Measurements from ENCODE around the gene PFAS. TPM values are rescaled to one million over a fixed set of nuclear protein-coding genes. Genes with fewer than 3 reads are reported as not detected.

PFAS gene
- total and polyA plus RNA-seq, 7 donors, result 1.4 to 22.2 (median 4.9) TPM

- Histone ChIP-seq H3K9me3 (no peaks in the 10 kb centered on the region), H3K27ac (peak overlapping the region; percentile 92 to 97 (median 95)), H3K27me3 (no peaks in the 10 kb centered on the region), H3K4me3 (peak overlapping the region; percentile 72 to 84 (median 78)), H3K4me1 (peaks cover 0 to 18% (median 15%) of the 10 kb centered on the region in 4 donors), H3K36me3 (no peaks in the 10 kb centered on the region)
- intact Hi-C loops (cut with DNase I), result loop anchor here (1.0 kb wide), 1 partner anchor 39 kb away; the partner anchor contains the start of gene CTC1
- DNase-seq, result no peak
- TF ChIP-seq EP300 (IDR thresholded peaks at IDR 0.05) (no peak), POLR2A (IDR thresholded peaks at IDR 0.05) (no peak), POLR2AphosphoS5 (IDR thresholded peaks at IDR 0.05) (no peak), CTCF (IDR thresholded peaks at IDR 0.05) (no peak)
- WGBS, 2 donors, result 7 to 36% methylated on average over 19 of the region's 19 CpGs
Measured at GRCh38 chr17:8287651-8288335, 38.7 kb downstream of the PFAS start.

DNA sequence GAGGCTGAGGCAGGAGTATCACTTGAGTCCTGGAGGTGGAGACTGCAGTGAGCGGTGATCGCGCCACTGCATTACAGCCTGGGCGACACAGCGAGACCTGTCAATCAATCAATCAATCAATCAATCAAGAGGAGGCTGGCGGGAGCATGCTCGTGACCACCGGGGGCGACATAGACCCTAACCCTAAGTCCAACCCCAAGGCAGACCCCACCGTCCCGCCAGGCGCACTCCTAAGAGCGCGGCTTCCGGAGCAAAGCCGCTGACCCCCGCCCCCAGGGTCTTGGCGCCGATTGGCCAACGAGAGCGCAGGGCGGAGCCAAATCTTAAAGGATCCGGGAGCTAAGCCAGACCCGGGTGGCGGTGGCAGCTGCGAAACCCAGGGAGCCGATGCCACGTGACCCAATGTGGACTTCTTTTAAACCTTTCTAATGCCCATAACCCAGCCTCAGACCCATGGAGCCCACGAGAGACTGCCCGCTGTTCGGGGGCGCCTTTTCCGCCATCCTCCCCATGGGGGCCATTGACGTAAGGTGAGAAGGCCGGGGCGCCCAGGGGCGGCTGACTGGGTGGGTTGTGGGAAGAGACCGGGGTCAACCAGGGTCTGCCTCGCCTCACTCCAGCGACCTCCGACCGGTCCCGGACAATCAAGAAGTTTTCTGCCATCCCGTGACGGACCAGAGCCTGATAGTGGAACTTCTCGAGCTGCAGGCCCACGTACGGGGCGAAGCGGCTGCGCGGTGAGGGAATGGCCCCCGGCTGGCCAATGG lies 39.4 kb downstream of the PFAS start, which contains the start of gene RANGRF:
TSS of gene RANGRF (plus strand) at position 335 of the 767 bp plus-strand sequence. CDS start at position 454, 119 bp downstream.
- Histone ChIP-seq H3K4me1 (peaks cover 0 to 18% (median 15%) of the 10 kb centered on the region in 4 donors), H3K9me3 (no peaks in the 10 kb centered on the region), H3K36me3 (no peaks in the 10 kb centered on the region), H3K4me3 (peak within 1 kb of the TSS; percentile 72 to 84 (median 78)), H3K27me3 (no peaks in the 10 kb centered on the region), H3K27ac (peak within 1 kb of the TSS; percentile 92 to 97 (median 95))
- 0% methylated on average over 53 of the region's 53 CpGs for WGBS, 2 donors
- peak; percentile 96 for DNase-seq
- intact Hi-C loops (cut with DNase I), result loop anchor here (1.0 kb wide), 1 partner anchor 40 kb away; the partner anchor contains the start of gene CTC1
- TF ChIP-seq EP300 (IDR thresholded peaks at IDR 0.05), result no peak
- peak; percentile 74 to 89 (median 80) for TF ChIP-seq POLR2AphosphoS5 (IDR thresholded peaks at IDR 0.05)
- TF ChIP-seq CTCF (IDR thresholded peaks at IDR 0.05), result no peak
- TF ChIP-seq POLR2A (IDR thresholded peaks at IDR 0.05), result peak; percentile 55

- Histone ChIP-seq H3K27me3 (no peaks in the 10 kb centered on the region), H3K36me3 (no peaks in the 10 kb centered on the region), H3K4me3 (peak overlapping the region; percentile 72 to 84 (median 78)), H3K9me3 (no peaks in the 10 kb centered on the region), H3K27ac (peak overlapping the region; percentile 92 to 97 (median 95)), H3K4me1 (peaks cover 0 to 18% (median 15%) of the 10 kb centered on the region in 4 donors)
- TF ChIP-seq POLR2AphosphoS5 (IDR thresholded peaks at IDR 0.05), result no peak
- no peak for TF ChIP-seq POLR2A (IDR thresholded peaks at IDR 0.05)
- no peak for TF ChIP-seq CTCF (IDR thresholded peaks at IDR 0.05)
- TF ChIP-seq EP300 (IDR thresholded peaks at IDR 0.05), result no peak
- no peak for DNase-seq
- 6 to 7% methylated on average over 17 of the region's 17 CpGs for WGBS, 2 donors
- intact Hi-C loops (cut with DNase I), result no loop called here
Measured at GRCh38 chr17:8289103-8289397, 40.0 kb downstream of the PFAS start.

DNA sequence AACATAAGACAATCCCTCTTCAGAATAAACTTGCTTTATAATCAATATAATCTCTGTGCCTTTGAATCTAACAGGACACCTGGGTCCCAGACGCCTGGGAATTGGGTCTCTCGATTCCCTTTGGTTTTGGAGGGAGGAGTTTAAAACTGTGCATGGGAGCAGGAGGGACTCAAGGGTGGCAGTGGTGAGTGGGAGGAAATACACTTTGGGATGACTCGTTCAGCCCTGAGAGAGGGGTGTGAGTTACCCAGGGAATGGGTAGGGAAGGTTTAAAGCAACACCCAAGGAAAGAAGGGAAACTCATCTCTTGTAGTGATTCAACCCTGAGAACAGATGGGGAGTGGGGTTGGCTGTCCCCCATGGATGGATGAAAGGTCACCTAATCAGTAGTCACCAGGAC lies 41.0 kb downstream of the PFAS start:
- Histone ChIP-seq H3K27ac (no peak overlapping the region), H3K27me3 (no peaks in the 10 kb centered on the region), H3K9me3 (no peaks in the 10 kb centered on the region), H3K36me3 (no peaks in the 10 kb centered on the region), H3K4me1 (peaks cover 0 to 28% (median 23%) of the 10 kb centered on the region in 4 donors), H3K4me3 (no peak overlapping the region)
- no peak for DNase-seq
- WGBS, 2 donors, result 66 to 68% methylated on average over 3 of the region's 3 CpGs
- TF ChIP-seq POLR2AphosphoS5 (IDR thresholded peaks at IDR 0.05) (no peak), POLR2A (IDR thresholded peaks at IDR 0.05) (no peak), CTCF (IDR thresholded peaks at IDR 0.05) (no peak), EP300 (IDR thresholded peaks at IDR 0.05) (no peak)
- intact Hi-C loops (cut with DNase I), result no loop called here
